HG03159 (cell line): Measurements from ENCODE around the gene JMJD8.
A peak's percentile ranks its signal among the peaks of the same experiment; 100 is the strongest.

Source experiments
- ATAC-seq: cut with Tn5 transposase; IDR thresholded peaks from one replicate; pipeline ENCODE4 v1.9.1; 2021; ENCODE audit warnings: mild to moderate bottlenecking, moderate library complexity; ENCODE audit not compliant: unreplicated experiment

JMJD8 gene

GRCh38 chr16:678209-678857, 5.8 kb downstream of the JMJD8 start:
- no peak for ATAC-seq

DNA sequence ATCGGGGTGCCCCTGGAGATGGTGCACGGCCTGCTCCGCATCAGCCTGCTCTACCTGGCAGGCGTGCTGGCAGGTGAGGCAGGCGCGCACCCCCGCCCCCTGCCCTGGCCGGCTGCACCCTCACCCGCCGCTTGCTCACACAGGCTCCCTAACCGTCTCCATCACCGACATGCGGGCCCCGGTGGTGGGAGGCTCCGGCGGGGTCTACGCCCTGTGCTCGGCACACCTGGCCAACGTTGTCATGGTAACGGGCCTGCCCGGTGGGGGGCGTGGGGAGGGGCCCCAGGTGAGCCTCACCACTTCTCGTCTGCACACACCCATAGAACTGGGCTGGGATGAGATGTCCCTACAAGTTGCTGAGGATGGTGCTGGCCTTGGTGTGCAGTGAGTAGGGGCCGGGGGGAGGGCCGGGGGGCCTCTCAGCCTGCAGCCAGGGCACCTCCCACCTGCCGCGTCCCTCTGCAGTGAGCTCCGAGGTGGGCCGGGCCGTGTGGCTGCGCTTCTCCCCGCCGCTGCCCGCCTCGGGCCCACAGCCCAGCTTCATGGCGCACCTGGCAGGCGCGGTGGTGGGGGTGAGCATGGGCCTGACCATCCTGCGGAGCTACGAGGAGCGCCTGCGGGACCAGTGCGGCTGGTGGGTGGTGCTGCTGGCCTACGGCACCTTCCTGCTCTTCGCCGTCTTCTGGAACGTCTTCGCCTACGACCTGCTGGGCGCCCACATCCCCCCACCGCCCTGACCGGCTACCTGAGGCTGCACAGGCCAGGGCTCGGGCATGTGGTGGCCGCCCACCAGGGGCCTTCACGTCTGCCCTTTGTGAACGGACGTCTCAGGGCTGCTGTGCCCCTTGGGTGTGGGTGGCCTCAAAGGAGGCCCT, 6.6 kb downstream of the JMJD8 start:
- no peak for ATAC-seq

- no peak for ATAC-seq
Measured at GRCh38 chr16:676913-677312, 7.2 kb downstream of the JMJD8 start.

- no peak for ATAC-seq
Measured at GRCh38 chr16:676565-676902, 7.6 kb downstream of the JMJD8 start.

DNA sequence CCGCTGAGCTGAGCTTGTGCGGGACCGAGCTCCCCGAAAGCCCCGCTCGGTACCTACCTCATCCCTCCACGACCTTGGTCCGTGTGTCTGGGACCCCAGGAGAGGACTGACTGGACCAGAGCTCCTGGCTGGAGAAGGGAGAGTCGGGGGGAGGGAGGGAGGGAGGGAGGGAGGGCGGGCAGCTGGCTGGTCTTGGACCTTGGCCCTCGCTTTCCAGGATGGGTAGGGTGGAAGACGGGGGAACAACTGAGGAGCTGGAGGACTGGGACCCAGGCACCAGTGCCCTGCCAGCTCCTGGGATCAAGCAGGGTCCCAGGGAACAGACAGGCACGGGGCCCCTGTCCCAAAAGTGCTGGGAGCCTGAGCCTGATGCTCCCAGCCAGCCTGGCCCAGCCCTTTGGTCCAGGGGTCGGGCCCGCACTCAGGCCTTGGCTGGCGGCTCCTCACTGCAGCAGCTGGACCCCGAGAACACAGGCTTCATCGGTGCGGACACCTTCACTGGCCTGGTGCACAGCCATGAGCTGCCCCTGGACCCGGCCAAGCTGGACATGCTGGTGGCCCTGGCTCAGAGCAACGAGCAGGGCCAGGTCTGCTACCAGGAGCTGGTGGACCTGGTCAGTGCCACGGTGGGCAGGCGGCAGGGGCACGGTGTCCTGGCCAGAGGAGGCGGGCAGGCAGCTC, 8.1 kb downstream of the JMJD8 start:
- ATAC-seq: no peak

- no peak for ATAC-seq
Measured at GRCh38 chr16:674968-675883, 8.9 kb downstream of the JMJD8 start, which contains the start of gene RHBDL1. TSS of gene RHBDL1 (plus strand) at chr16:675671. CDS start at chr16:675791, 120 bp downstream.

GRCh38 chr16:674214-674881, 9.8 kb downstream of the JMJD8 start:
- no peak for ATAC-seq

DNA sequence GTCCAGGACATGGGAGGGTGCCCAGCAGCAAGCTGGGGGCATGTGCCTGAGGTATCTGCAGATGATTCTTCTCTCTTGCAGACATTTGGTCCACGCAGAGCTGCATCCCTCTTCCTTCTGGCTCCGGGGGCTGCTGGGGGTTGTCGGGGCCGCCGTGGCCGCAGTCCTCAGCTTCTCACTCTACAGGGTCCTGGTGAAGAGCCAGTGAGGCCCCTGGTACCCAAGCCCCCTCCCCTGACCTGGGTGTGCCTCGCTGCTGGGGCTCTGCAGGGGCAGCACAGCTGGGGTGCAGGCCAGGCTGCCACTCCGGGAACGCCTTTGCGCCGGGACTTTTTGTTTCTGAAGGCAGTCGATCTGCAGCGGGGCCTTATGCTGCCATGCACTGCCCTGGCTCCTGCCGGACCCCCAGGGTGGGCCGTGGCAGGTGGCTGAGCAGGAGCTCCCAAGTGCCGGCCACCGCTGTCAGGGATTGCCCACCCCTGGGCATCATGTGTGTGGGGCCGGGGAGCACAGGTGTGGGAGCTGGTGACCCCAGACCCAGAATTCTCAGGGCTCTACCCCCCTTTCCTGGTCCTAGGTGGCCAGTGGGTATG, 10.6 kb downstream of the JMJD8 start:
- no peak for ATAC-seq

DNA sequence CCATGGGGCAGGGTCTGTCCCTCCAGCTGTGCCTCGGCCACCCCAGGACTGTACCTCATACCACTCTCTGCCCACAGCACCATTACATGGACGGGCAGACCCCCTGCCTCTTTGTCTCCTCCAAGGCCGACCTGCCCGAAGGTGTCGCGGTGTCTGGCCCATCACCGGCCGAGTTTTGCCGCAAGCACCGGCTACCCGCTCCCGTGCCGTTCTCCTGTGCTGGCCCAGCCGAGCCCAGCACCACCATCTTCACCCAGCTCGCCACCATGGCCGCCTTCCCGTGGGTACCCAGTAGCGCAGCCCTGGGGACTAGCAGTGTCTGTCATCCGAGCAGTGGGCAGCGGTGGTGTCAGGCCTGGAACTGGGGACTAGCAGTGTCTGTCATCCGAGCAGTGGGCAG, 11.3 kb downstream of the JMJD8 start:
- ATAC-seq: no peak

DNA sequence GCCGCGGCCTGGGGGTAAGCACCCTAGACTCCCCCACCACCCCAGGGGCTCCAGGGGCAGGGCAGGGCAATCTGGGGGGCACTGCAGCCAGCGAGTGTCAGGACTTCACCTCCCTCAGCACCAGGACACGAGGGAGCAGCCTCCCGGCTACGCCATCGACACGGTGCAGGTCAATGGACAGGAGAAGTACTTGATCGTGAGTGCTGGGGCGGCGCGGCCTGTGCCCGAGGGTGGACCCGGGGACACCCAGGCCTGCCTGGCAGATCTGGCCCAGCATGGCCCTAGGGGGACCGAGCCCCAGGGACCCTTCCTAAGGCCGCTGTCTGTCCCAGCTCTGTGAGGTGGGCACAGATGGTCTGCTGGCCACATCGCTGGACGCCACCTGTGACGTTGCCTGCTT, 11.8 kb downstream of the JMJD8 start:
- no peak for ATAC-seq

DNA sequence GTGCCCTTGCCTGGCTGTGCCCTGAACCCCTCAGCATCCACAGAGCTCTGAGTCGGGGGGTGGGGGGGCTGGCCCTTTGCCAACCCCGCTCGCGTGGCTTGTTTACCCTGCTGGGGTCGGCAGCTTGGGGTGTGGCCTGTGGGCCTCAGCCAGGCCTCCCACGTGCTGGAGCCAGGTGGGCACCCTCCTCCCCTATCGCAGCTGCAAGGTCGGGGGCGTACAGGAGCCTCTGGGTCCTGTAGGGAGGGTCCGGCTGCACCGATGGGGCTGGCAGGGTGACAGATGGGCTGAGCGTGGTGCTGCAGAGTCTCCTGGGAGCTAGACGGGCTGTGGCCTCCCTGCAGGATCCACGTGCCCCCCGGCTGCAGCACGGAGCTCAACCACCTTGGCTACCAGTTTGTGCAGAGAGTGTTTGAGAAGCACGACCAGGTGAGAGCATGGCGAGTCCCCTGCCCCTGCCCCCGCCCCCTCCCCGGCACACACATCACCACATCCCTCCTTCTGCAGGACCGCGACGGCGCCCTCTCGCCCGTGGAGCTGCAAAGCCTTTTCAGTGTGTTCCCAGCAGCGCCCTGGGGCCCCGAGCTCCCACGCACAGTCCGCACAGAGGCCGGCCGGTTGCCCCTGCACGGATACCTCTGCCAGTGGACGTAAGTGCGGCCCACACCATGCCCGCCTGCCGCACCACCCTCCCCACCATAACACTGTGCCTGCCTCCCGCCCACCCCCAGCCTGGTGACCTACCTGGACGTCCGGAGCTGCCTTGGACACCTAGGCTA, 12.6 kb downstream of the JMJD8 start:
- ATAC-seq: no peak

- no peak for ATAC-seq
Measured at GRCh38 chr16:670485-671352, 13.4 kb downstream of the JMJD8 start.

DNA sequence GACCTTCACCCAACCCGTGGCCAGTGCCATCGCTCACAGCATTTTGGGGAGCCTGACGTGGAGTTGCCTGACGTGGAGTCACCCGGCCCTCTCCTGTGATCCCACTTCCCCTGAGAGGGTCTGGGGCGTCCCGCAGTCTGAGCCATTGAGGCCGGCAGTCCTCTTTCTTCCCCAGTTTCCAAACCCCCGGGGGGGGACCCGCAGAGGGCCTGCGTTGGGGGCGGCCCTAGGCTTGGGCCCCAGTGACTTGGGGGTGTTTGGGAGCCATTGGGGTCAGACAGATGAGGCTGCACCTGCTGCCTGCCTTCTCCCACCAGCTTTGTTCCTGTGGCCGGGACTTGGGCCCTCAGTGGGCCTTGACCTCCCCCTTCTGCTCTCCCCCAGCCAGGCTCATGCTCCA, 14.5 kb downstream of the JMJD8 start:
- ATAC-seq: no peak

- ATAC-seq: no peak
Measured at GRCh38 chr16:668519-669171, 15.5 kb downstream of the JMJD8 start.

- ATAC-seq: peak; percentile 81
Measured at GRCh38 chr16:667780-668518, 16.2 kb downstream of the JMJD8 start, which contains the start of gene RHOT2. TSS of gene RHOT2 (plus strand) at chr16:668132. CDS start at chr16:668200, 68 bp downstream.

GRCh38 chr16:667113-667779, 16.9 kb downstream of the JMJD8 start:
- ATAC-seq: no peak
